ENCODE results near the gene BDKRB1. TPM values are rescaled to one million over a fixed set of nuclear protein-coding genes. Genes with fewer than 3 reads are reported as not detected.

The BDKRB1 gene
- total RNA-seq, 4 donors from 2014 or later = 2.2 to 3.4 (median 2.8) TPM

DNA sequence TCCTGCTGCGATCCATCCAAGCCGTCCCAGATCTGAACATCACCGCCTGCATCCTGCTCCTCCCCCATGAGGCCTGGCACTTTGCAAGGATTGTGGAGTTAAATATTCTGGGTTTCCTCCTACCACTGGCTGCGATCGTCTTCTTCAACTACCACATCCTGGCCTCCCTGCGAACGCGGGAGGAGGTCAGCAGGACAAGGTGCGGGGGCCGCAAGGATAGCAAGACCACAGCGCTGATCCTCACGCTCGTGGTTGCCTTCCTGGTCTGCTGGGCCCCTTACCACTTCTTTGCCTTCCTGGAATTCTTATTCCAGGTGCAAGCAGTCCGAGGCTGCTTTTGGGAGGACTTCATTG, 8.2 kb downstream of the BDKRB1 start:
- no peaks in the 10 kb centered on the region for H3K36me3 ChIP-seq
- no peak overlapping the region for H3K27ac ChIP-seq
- no peaks in the 10 kb centered on the region for H3K9me3 ChIP-seq
- H3K27me3 ChIP-seq = no peaks in the 10 kb centered on the region
- H3K4me1 ChIP-seq = peaks cover 0 to 6% (median 0%) of the 10 kb centered on the region in 4 donors
- DNase-seq = no peak
- H3K4me3 ChIP-seq = no peak overlapping the region
- TF ChIP-seq, protein P1, sequence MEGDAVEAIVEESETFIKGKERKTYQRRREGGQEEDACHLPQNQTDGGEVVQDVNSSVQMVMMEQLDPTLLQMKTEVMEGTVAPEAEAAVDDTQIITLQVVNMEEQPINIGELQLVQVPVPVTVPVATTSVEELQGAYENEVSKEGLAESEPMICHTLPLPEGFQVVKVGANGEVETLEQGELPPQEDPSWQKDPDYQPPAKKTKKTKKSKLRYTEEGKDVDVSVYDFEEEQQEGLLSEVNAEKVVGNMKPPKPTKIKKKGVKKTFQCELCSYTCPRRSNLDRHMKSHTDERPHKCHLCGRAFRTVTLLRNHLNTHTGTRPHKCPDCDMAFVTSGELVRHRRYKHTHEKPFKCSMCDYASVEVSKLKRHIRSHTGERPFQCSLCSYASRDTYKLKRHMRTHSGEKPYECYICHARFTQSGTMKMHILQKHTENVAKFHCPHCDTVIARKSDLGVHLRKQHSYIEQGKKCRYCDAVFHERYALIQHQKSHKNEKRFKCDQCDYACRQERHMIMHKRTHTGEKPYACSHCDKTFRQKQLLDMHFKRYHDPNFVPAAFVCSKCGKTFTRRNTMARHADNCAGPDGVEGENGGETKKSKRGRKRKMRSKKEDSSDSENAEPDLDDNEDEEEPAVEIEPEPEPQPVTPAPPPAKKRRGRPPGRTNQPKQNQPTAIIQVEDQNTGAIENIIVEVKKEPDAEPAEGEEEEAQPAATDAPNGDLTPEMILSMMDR (IDR thresholded peaks at IDR 0.05) = no peak
- TF ChIP-seq POLR2A (IDR thresholded peaks at IDR 0.05) = no peak

DNA sequence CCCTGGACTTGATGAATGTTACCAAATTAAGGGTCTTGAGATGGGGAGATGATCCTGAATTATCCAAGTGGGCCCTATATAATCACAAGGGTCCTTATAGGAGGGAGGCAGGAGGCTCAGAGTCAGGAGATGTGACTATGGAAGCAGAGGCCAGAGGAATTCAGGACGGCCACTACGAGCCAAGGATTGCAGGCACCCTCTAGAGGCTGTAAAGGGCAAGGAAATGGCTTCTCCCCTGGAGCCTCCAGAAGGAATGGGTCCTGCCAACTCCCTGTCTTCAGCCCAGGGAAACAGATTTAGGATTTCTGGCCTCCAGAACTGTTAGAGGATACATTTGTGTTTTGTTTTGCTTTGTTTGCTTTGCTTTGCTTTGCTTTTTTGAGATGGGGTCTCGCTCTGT, 8.8 kb downstream of the BDKRB1 start:
- Histone ChIP-seq H3K27me3 (no peaks in the 10 kb centered on the region), H3K9me3 (no peaks in the 10 kb centered on the region), H3K36me3 (no peaks in the 10 kb centered on the region), H3K27ac (no peak overlapping the region), H3K4me1 (peaks cover 0 to 6% (median 0%) of the 10 kb centered on the region in 4 donors), H3K4me3 (no peak overlapping the region)
- DNase-seq = peak in 1 of 3 donors; percentile 67
- TF ChIP-seq, protein P1 (IDR thresholded peaks at IDR 0.05) = peak in 4 of 6 experiments; percentile 16 to 63 (median 56)
- no peak for TF ChIP-seq POLR2A (IDR thresholded peaks at IDR 0.05)

DNA sequence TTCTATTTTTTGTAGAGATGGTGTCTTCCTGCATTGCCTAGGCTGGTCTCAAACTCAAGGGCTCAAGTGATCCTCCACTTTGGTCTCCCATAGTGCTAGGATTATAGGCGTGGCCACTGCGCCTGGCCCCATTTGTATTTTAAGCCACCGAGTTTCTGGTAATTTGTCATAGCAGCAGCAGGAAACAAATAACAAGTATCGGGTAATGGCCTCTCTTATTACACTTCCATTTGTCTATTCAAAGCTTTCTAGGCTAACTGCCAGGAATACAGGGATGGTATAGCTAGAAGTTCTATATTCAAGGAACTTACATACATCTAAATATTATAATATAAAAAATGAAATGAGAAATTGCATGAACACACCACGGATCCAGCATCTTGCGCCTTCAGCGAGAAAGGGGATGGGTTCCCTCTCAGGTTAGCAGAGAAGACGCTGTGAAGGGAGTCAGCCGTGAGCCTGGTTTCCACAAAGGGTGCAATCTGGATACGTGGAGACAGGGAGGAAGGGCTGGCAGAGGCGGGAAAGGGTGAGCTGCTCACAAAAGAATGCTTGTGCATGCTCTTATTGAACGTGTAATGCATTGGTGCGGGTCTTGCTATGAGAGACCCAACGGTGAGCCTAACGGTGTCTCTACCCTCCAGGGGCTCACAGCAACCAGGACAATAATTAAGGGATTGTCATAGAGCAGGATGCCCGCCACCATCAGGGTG, 9.5 kb downstream of the BDKRB1 start:
- H3K4me3 ChIP-seq = no peak overlapping the region
- H3K4me1 ChIP-seq = peaks cover 0 to 6% (median 0%) of the 10 kb centered on the region in 4 donors
- H3K27ac ChIP-seq = no peak overlapping the region
- TF ChIP-seq POLR2A (IDR thresholded peaks at IDR 0.05) = no peak
- TF ChIP-seq, protein P1 (IDR thresholded peaks at IDR 0.05) = no peak
- no peaks in the 10 kb centered on the region for H3K36me3 ChIP-seq
- H3K9me3 ChIP-seq = no peaks in the 10 kb centered on the region
- no peak for DNase-seq
- H3K27me3 ChIP-seq = no peaks in the 10 kb centered on the region

DNA sequence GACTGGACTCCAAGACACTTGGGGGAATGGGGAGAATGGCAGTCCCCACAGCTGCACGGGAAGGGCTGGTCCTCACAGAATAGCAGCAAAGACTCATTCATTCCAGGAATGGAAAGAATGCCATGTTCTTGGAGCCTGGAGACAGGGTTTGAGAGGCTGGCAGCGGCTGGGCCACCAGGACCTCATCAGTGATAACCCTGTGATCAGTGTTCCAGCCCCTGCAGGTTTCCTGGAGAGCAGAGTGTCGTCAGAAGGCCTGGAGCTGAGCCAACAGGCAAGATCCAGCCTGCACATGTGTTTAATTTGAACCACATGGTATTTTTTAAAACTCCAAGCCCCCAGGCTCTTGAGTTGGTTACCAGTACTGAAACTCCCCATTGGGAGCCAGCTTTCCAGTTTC, 11.3 kb downstream of the BDKRB1 start:
- no peaks in the 10 kb centered on the region for H3K4me1 ChIP-seq
- H3K4me3 ChIP-seq = no peak overlapping the region
- no peaks in the 10 kb centered on the region for H3K9me3 ChIP-seq
- TF ChIP-seq POLR2A (IDR thresholded peaks at IDR 0.05) = no peak
- TF ChIP-seq, protein P1 (IDR thresholded peaks at IDR 0.05) = no peak
- DNase-seq = no peak
- no peaks in the 10 kb centered on the region for H3K36me3 ChIP-seq
- no peaks in the 10 kb centered on the region for H3K27me3 ChIP-seq
- no peak overlapping the region for H3K27ac ChIP-seq

- no peak for TF ChIP-seq POLR2A (IDR thresholded peaks at IDR 0.05)
- TF ChIP-seq, protein P1 (IDR thresholded peaks at IDR 0.05) = no peak
- Histone ChIP-seq H3K27ac (no peak overlapping the region), H3K4me3 (no peak overlapping the region), H3K36me3 (no peaks in the 10 kb centered on the region), H3K4me1 (no peaks in the 10 kb centered on the region), H3K9me3 (peaks cover 0 to 4% (median 0%) of the 10 kb centered on the region in 4 donors), H3K27me3 (no peaks in the 10 kb centered on the region)
- no peak for DNase-seq
These were observed 11.9 kb downstream of the BDKRB1 start for GRCh38 chr14:96267916-96268315.

Data from Peyer's patch (tissue), 4 donors.